H9 (cell line): Measurements from ENCODE around the gene MAGI1. TPM values are rescaled to one million over a fixed set of nuclear protein-coding genes. Genes with fewer than 3 reads are reported as not detected.

Experiments
- DNase-seq: peaks from one replicate; pipeline ENCODE4 v3.0.0-alpha.2; 2017
- H2AFZ ChIP-seq: one replicate; pipeline ENCODE4 v1.6.1; 2013; ENCODE audit warnings: mild to moderate bottlenecking, low read length, control low read depth, moderate library complexity
- H2AK5ac ChIP-seq: 2 replicates; pipeline ENCODE4 v1.6.1; 2013; ENCODE audit warnings: low read length, control low read depth, mixed read lengths; ENCODE audit not compliant: insufficient read length
- H2BK120ac ChIP-seq: one replicate; pipeline ENCODE4 v1.6.1; 2013; ENCODE audit warnings: low read depth, mild to moderate bottlenecking, low read length, control low read depth, inconsistent platforms; ENCODE audit not compliant: poor library complexity, severe bottlenecking
- H2BK12ac ChIP-seq: 2 replicates; pipeline ENCODE4 v1.6.1; 2013; ENCODE audit warnings: low read length, control low read depth, mixed read lengths, low read depth; ENCODE audit not compliant: insufficient read length
- H2BK15ac ChIP-seq: 2 replicates; pipeline ENCODE4 v1.6.1; 2013; ENCODE audit warnings: low read depth, low read length, control low read depth
- H2BK20ac ChIP-seq: one replicate; pipeline ENCODE4 v1.6.1; 2013; ENCODE audit warnings: low read depth, mild to moderate bottlenecking, low read length, control low read depth, inconsistent platforms; ENCODE audit not compliant: poor library complexity, severe bottlenecking
- H2BK5ac ChIP-seq: 2 replicates; pipeline ENCODE4 v1.6.1; 2013; ENCODE audit warnings: low read length, control low read depth, mixed read lengths; ENCODE audit not compliant: insufficient read length
- H3K14ac ChIP-seq: 2 replicates; pipeline ENCODE4 v1.6.1; 2013; ENCODE audit warnings: low read length, control low read depth; ENCODE audit not compliant: insufficient read depth
- H3K18ac ChIP-seq: 2 replicates; pipeline ENCODE4 v1.6.1; 2013; ENCODE audit warnings: low read depth, mild to moderate bottlenecking, mixed read lengths, low read length, control low read depth; ENCODE audit not compliant: insufficient read length
- H3K23ac ChIP-seq: 2 replicates; pipeline ENCODE4 v1.6.1; 2013; ENCODE audit warnings: low read length, control low read depth, mixed read lengths, low read depth; ENCODE audit not compliant: insufficient read length
- H3K23me2 ChIP-seq: 2 replicates; pipeline ENCODE4 v1.6.1; 2013; ENCODE audit warnings: low read depth, mild to moderate bottlenecking, mixed read lengths, low read length, control low read depth; ENCODE audit not compliant: insufficient read length, poor library complexity, severe bottlenecking
- H3K27ac ChIP-seq: 2 replicates; pipeline ENCODE4 v1.5.1; 2013; ENCODE audit warnings: low read length, control low read depth, mixed read lengths, low read depth; ENCODE audit not compliant: insufficient read length
- H3K27me3 ChIP-seq: 2 replicates; pipeline ENCODE4 v1.6.1; 2013; ENCODE audit warnings: low read length, control low read depth, inconsistent platforms; ENCODE audit not compliant: insufficient read depth
- H3K4ac ChIP-seq: 2 replicates; pipeline ENCODE4 v1.6.1; 2013; ENCODE audit warnings: low read depth, mild to moderate bottlenecking, control low read depth, inconsistent platforms, low read length, moderate library complexity
- H3K4me1 ChIP-seq: 2 replicates; pipeline ENCODE4 v1.6.1; 2013; ENCODE audit warnings: low read length, control low read depth, inconsistent platforms; ENCODE audit not compliant: insufficient read depth
- H3K4me2 ChIP-seq: 2 replicates; pipeline ENCODE4 v1.6.1; 2013; ENCODE audit warnings: low read length, control low read depth, mixed read lengths; ENCODE audit not compliant: insufficient read length, insufficient read depth
- H3K56ac ChIP-seq: 2 replicates; pipeline ENCODE4 v1.6.1; 2013; ENCODE audit warnings: low read depth, mild to moderate bottlenecking, mixed read lengths, low read length, control low read depth; ENCODE audit not compliant: insufficient read length
- H3K79me1 ChIP-seq: 2 replicates; pipeline ENCODE4 v1.6.1; 2013; ENCODE audit warnings: low read depth, mild to moderate bottlenecking, moderate library complexity, low read length, control low read depth, inconsistent platforms; ENCODE audit not compliant: insufficient read depth, poor library complexity, severe bottlenecking
- H3K79me2 ChIP-seq: 2 replicates; pipeline ENCODE4 v1.6.1; 2013; ENCODE audit warnings: low read length, control low read depth, inconsistent platforms; ENCODE audit not compliant: insufficient read depth
- H3K9ac ChIP-seq: 2 replicates; pipeline ENCODE4 v1.6.1; 2013; ENCODE audit warnings: low read length, control low read depth, mixed read lengths; ENCODE audit not compliant: insufficient read length; ENCODE audit errors: extremely low read depth
- H3K9me3 ChIP-seq: one replicate; pipeline ENCODE4 v1.6.1; 2013; ENCODE audit warnings: low read depth, low read length, inconsistent platforms; ENCODE audit not compliant: control insufficient read depth
- H3T11ph ChIP-seq: one replicate; pipeline ENCODE4 v1.6.1; 2013; ENCODE audit warnings: mild to moderate bottlenecking, low read length, control low read depth, inconsistent platforms
- H4K20me1 ChIP-seq: one replicate; pipeline ENCODE4 v1.6.1; 2013; ENCODE audit not compliant: control insufficient read depth, insufficient read length, insufficient read depth
- H4K5ac ChIP-seq: 2 replicates; pipeline ENCODE4 v1.6.1; 2013; ENCODE audit warnings: low read depth, mild to moderate bottlenecking, mixed read lengths, low read length, control low read depth; ENCODE audit not compliant: insufficient read length
- H4K8ac ChIP-seq: replicated peaks from 2 replicates; pipeline ENCODE4 v1.6.1; 2013; ENCODE audit warnings: low read length, control low read depth, mixed read lengths, low read depth; ENCODE audit not compliant: insufficient read length
- H4K91ac ChIP-seq: 2 replicates; pipeline ENCODE4 v1.6.1; 2013; ENCODE audit warnings: low read depth, mild to moderate bottlenecking, moderate library complexity, mixed read lengths, low read length, control low read depth; ENCODE audit not compliant: insufficient read length
- H3K27ac Mint-ChIP-seq, 3 experiments: 2 replicates in 2 of 3; 3 replicates in 1 of 3; pipeline ENCODE4 v1.8.0; 2020 to 2021; ENCODE audit warnings: mixed read lengths in 3 of 3, mild to moderate bottlenecking in 1 of 3, moderate library complexity in 1 of 3
- H3K27me3 Mint-ChIP-seq: 2 replicates; pipeline ENCODE4 v1.8.0; 2021; ENCODE audit warnings: low read depth, mild to moderate bottlenecking, moderate library complexity, mixed read lengths
- H3K36me3 Mint-ChIP-seq, 3 experiments: 2 replicates in 2 of 3; 3 replicates in 1 of 3; pipeline ENCODE4 v1.8.0; 2020 to 2021; ENCODE audit warnings: low read depth in 3 of 3, mixed read lengths in 3 of 3; ENCODE audit not compliant: insufficient read depth in 1 of 3
- H3K4me1 Mint-ChIP-seq, 2 experiments: 2 replicates each; pipeline ENCODE4 v1.8.0; 2020; ENCODE audit warnings: mixed read lengths in 2 of 2
- H3K4me3 Mint-ChIP-seq, 2 experiments: 2 replicates in 1 of 2; 3 replicates in 1 of 2; pipeline ENCODE4 v1.8.0; 2020 to 2021; ENCODE audit warnings: mild to moderate bottlenecking in 2 of 2, mixed read lengths in 2 of 2, moderate library complexity in 1 of 2
- H3K9me3 Mint-ChIP-seq, 2 experiments: 2 replicates in 1 of 2; 3 replicates in 1 of 2; pipeline ENCODE4 v1.8.0; 2020; ENCODE audit warnings: mild to moderate bottlenecking in 2 of 2, mixed read lengths in 2 of 2, moderate library complexity in 1 of 2
- WGBS: extraction: QIAGEN DNeasy Blood & Tissue Kit; methylation state at CpG from one replicate; pipeline ENCODE4 v1.1.7; 2013; ENCODE audit warnings: missing lambda C conversion rate, low lambda C conversion rate, mixed read lengths; ENCODE audit not compliant: insufficient read length; ENCODE audit errors: extremely low coverage; 5-methylcytosine and 5-hydroxymethylcytosine counted together
- total RNA-seq: library from RNA; stranded (reverse); gene quantifications from 2 replicates; pipeline ENCODE4 v1.2.1, GENCODE V29; 2021
- TF ChIP-seq, protein P1 (sequence below): fragments of 200-600 bp; sonication (generic); conservative IDR thresholded peaks from 3 replicates; pipeline ENCODE4 v1.8.0; 2021; ENCODE audit warnings: antibody characterized with exemption, mild to moderate bottlenecking

The MAGI1 gene
- total RNA-seq, 1 experiment from 2014 or later: 65.7 TPM

DNA sequence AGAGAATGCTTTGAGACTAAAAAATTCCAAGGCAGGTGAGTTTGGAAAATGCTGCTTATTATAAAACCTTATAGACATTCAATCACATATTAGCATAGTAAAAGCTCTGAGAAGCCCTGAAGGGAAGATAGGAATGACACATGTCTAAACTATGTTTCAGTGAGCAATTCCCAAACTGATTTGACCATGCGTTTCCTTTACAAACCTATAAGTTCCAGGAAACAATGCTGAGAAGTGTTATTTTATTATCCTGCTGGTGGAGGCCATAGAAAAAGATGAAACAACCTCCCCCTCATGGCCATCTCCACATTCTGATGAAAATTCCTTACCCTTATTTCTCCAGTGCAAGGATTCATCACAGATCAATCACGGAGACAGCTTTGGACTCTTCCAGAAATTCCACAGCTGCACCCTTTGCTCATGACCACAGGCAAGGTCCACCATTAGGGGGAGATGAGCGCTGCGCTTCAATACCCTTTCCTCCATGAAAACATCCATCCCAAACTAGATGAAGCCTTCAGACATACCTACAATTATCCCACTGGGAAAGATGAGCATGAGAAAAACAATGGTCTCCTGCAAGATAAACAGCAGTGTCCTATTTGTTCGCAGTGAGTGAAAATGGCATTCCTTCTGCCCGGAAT, 372.1 kb downstream of the MAGI1 start:
- H3K18ac ChIP-seq: no peak overlapping the region
- H3K9me3 ChIP-seq: no peaks in the 10 kb centered on the region
- no peaks in the 10 kb centered on the region for H3K9me3 Mint-ChIP-seq
- H3K36me3 Mint-ChIP-seq: no peaks in the 10 kb centered on the region
- H3K27me3 Mint-ChIP-seq: no peaks in the 10 kb centered on the region
- no peak overlapping the region for H3K4me3 Mint-ChIP-seq
- no peak overlapping the region for H2BK15ac ChIP-seq
- no peak overlapping the region for H3K56ac ChIP-seq
- H3K4me1 Mint-ChIP-seq: peaks cover 18 to 19% of the 10 kb centered on the region in 2 experiments
- H2BK20ac ChIP-seq: no peak overlapping the region
- no peak overlapping the region for H3K23ac ChIP-seq
- no peak overlapping the region for H2BK12ac ChIP-seq
- no peak overlapping the region for H3K9ac ChIP-seq
- H3K27ac Mint-ChIP-seq: no peak overlapping the region; a peak in 1 of 7 replicates
- no peak overlapping the region for H3K4me2 ChIP-seq
- H3K27me3 ChIP-seq: no peaks in the 10 kb centered on the region
- no peak overlapping the region for H2BK120ac ChIP-seq
- H3T11ph ChIP-seq: no peak overlapping the region
- no CpG with 5 or more reads among the region's 6 CpGs for WGBS
- H3K79me1 ChIP-seq: no peaks in the 10 kb centered on the region
- no peaks in the 10 kb centered on the region for H4K20me1 ChIP-seq
- no peak overlapping the region for H2BK5ac ChIP-seq
- H3K79me2 ChIP-seq: no peaks in the 10 kb centered on the region
- H4K5ac ChIP-seq: no peak overlapping the region
- no peak overlapping the region for H4K8ac ChIP-seq
- TF ChIP-seq, protein P1, sequence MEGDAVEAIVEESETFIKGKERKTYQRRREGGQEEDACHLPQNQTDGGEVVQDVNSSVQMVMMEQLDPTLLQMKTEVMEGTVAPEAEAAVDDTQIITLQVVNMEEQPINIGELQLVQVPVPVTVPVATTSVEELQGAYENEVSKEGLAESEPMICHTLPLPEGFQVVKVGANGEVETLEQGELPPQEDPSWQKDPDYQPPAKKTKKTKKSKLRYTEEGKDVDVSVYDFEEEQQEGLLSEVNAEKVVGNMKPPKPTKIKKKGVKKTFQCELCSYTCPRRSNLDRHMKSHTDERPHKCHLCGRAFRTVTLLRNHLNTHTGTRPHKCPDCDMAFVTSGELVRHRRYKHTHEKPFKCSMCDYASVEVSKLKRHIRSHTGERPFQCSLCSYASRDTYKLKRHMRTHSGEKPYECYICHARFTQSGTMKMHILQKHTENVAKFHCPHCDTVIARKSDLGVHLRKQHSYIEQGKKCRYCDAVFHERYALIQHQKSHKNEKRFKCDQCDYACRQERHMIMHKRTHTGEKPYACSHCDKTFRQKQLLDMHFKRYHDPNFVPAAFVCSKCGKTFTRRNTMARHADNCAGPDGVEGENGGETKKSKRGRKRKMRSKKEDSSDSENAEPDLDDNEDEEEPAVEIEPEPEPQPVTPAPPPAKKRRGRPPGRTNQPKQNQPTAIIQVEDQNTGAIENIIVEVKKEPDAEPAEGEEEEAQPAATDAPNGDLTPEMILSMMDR: peak; percentile 47
- no peak overlapping the region for H2AFZ ChIP-seq
- H3K14ac ChIP-seq: no peak overlapping the region
- no peak overlapping the region for H3K4ac ChIP-seq
- DNase-seq: no peak
- no peaks in the 10 kb centered on the region for H3K4me1 ChIP-seq
- H3K23me2 ChIP-seq: no peaks in the 10 kb centered on the region
- no peak overlapping the region for H3K27ac ChIP-seq
- no peak overlapping the region for H4K91ac ChIP-seq
- H2AK5ac ChIP-seq: no peak overlapping the region
